Measurements from ENCODE around the gene FBXW9.

FBXW9 gene

GRCh38 chr19:12660980-12661379, 35.5 kb downstream of the FBXW9 start:
- Histone ChIP-seq H3K4me3 (ENCODE audit: low read depth in 1 of 2, low read length in 2 of 2) (no peak overlapping the region), H3K4me1 (ENCODE audit: insufficient read depth, low read length) (peaks cover 12% of the 10 kb centered on the region), H3K27ac (ENCODE audit: low read length) (no peak overlapping the region), H3K27me3 (ENCODE audit: insufficient read depth, low read length, poor library complexity) (no peaks in the 10 kb centered on the region), H4K20me1 (ENCODE audit: insufficient read depth, low read length) (no peaks in the 10 kb centered on the region; the same call in 1 of the 2 replicates), H2AFZ (ENCODE audit: low read depth, low read length) (no peak overlapping the region), H3K4me2 (ENCODE audit: insufficient read depth, low read length) (no peak overlapping the region), H3K9me3 (ENCODE audit: insufficient read depth, low read length, severe bottlenecking) (no peaks in the 10 kb centered on the region), H3K9ac (ENCODE audit: low read depth, low read length) (no peak overlapping the region), H3K36me3 (ENCODE audit: insufficient read depth, low read length) (peaks cover 64% of the 10 kb centered on the region), H3K79me2 (ENCODE audit: insufficient read depth, low read length) (peaks cover 13% of the 10 kb centered on the region)
- ATAC-seq (ENCODE audit: insufficient read depth, low read depth) = no peak
- no peak for DNase-seq
- TF ChIP-seq CTCF (IDR thresholded peaks at IDR 0.05; ENCODE audit: borderline replicate concordance, extremely low read depth, low read length, poor library complexity, severe bottlenecking) = no peak
- no peak for TF ChIP-seq EZH2 (IDR thresholded peaks at IDR 0.05; ENCODE audit: borderline replicate concordance, low read depth, low read length, severe bottlenecking)

GRCh38 chr19:12657966-12658365, 38.5 kb downstream of the FBXW9 start:
- H2AFZ ChIP-seq (ENCODE audit: low read depth, low read length) = no peak overlapping the region
- peaks cover 54% of the 10 kb centered on the region for H3K36me3 ChIP-seq (ENCODE audit: insufficient read depth, low read length)
- no peak for DNase-seq
- no peak overlapping the region for H3K27ac ChIP-seq (ENCODE audit: low read length)
- H3K4me3 ChIP-seq (ENCODE audit: low read depth in 1 of 2, low read length in 2 of 2) = no peak overlapping the region
- H3K9ac ChIP-seq (ENCODE audit: low read depth, low read length) = no peak overlapping the region
- TF ChIP-seq EZH2 (IDR thresholded peaks at IDR 0.05; ENCODE audit: borderline replicate concordance, low read depth, low read length, severe bottlenecking) (no peak), CTCF (IDR thresholded peaks at IDR 0.05; ENCODE audit: borderline replicate concordance, extremely low read depth, low read length, poor library complexity, severe bottlenecking) (no peak)
- no peak for ATAC-seq (ENCODE audit: insufficient read depth, low read depth)
- no peaks in the 10 kb centered on the region; the same call in 1 of the 2 replicates for H4K20me1 ChIP-seq (ENCODE audit: insufficient read depth, low read length)
- H3K27me3 ChIP-seq (ENCODE audit: insufficient read depth, low read length, poor library complexity) = no peaks in the 10 kb centered on the region
- H3K79me2 ChIP-seq (ENCODE audit: insufficient read depth, low read length) = no peaks in the 10 kb centered on the region
- H3K9me3 ChIP-seq (ENCODE audit: insufficient read depth, low read length, severe bottlenecking) = no peaks in the 10 kb centered on the region
- no peaks in the 10 kb centered on the region for H3K4me1 ChIP-seq (ENCODE audit: insufficient read depth, low read length)
- H3K4me2 ChIP-seq (ENCODE audit: insufficient read depth, low read length) = no peak overlapping the region

- Histone ChIP-seq H3K4me2 (ENCODE audit: insufficient read depth, low read length) (no peak overlapping the region), H3K4me3 (ENCODE audit: low read depth in 1 of 2, low read length in 2 of 2) (no peak overlapping the region), H3K36me3 (ENCODE audit: insufficient read depth, low read length) (peaks cover 49% of the 10 kb centered on the region), H3K79me2 (ENCODE audit: insufficient read depth, low read length) (no peaks in the 10 kb centered on the region), H3K27ac (ENCODE audit: low read length) (no peak overlapping the region), H3K9me3 (ENCODE audit: insufficient read depth, low read length, severe bottlenecking) (no peaks in the 10 kb centered on the region), H3K27me3 (ENCODE audit: insufficient read depth, low read length, poor library complexity) (no peaks in the 10 kb centered on the region), H3K4me1 (ENCODE audit: insufficient read depth, low read length) (no peaks in the 10 kb centered on the region), H4K20me1 (ENCODE audit: insufficient read depth, low read length) (no peaks in the 10 kb centered on the region; the same call in 1 of the 2 replicates), H3K9ac (ENCODE audit: low read depth, low read length) (no peak overlapping the region), H2AFZ (ENCODE audit: low read depth, low read length) (no peak overlapping the region)
- ATAC-seq (ENCODE audit: insufficient read depth, low read depth) = peak; percentile 50; the same call in 2 of the 3 replicates
- DNase-seq = peak; percentile 43
- no peak for TF ChIP-seq CTCF (IDR thresholded peaks at IDR 0.05; ENCODE audit: borderline replicate concordance, extremely low read depth, low read length, poor library complexity, severe bottlenecking)
- TF ChIP-seq EZH2 (IDR thresholded peaks at IDR 0.05; ENCODE audit: borderline replicate concordance, low read depth, low read length, severe bottlenecking) = no peak
Observed at GRCh38 chr19:12656899-12657571, 39.4 kb downstream of the FBXW9 start.
